Activated CD8-positive, alpha-beta memory T cell treated with anti-CD3 and anti-CD28 coated beads, Interleukin-2, amount 50 U/mL, for 1 hour (primary cell): ENCODE data around the gene LPGAT1.

ENCODE experiments used
- DNase-seq: peaks from one replicate; pipeline ENCODE4 v3.0.0-alpha.2; 2020; ENCODE audit errors: extremely low read depth

LPGAT1 gene

GRCh38 chr1:211828584-211829342 lies 1.8 kb downstream of the LPGAT1 start:
- no peak for DNase-seq

- DNase-seq = no peak
Observed at GRCh38 chr1:211827051-211827450, 3.5 kb downstream of the LPGAT1 start.

GRCh38 chr1:211825980-211826379 lies 4.6 kb downstream of the LPGAT1 start:
- DNase-seq = no peak

GRCh38 chr1:211822677-211823407 lies 7.7 kb downstream of the LPGAT1 start:
- no peak for DNase-seq

GRCh38 chr1:211816586-211816985 lies 14.0 kb downstream of the LPGAT1 start:
- DNase-seq = no peak

- no peak for DNase-seq
Observed at GRCh38 chr1:211814313-211814712, 16.2 kb downstream of the LPGAT1 start.

- no peak for DNase-seq
Observed at GRCh38 chr1:211813590-211813989, 17.0 kb downstream of the LPGAT1 start.

GRCh38 chr1:211812584-211812983 lies 18.0 kb downstream of the LPGAT1 start:
- no peak for DNase-seq

GRCh38 chr1:211811848-211812247 lies 18.7 kb downstream of the LPGAT1 start:
- no peak for DNase-seq

GRCh38 chr1:211811126-211811525 lies 19.4 kb downstream of the LPGAT1 start:
- no peak for DNase-seq

- DNase-seq = no peak
Observed at GRCh38 chr1:211808475-211808874, 22.1 kb downstream of the LPGAT1 start.

GRCh38 chr1:211804915-211805314 lies 25.6 kb downstream of the LPGAT1 start:
- no peak for DNase-seq

GRCh38 chr1:211800925-211801607 lies 29.5 kb downstream of the LPGAT1 start:
- no peak for DNase-seq

GRCh38 chr1:211797994-211798393 lies 32.6 kb downstream of the LPGAT1 start:
- no peak for DNase-seq

GRCh38 chr1:211791979-211792378 lies 38.6 kb downstream of the LPGAT1 start:
- no peak for DNase-seq

GRCh38 chr1:211789641-211790464 lies 40.7 kb downstream of the LPGAT1 start:
- no peak for DNase-seq

GRCh38 chr1:211788626-211789025 lies 41.9 kb downstream of the LPGAT1 start:
- no peak for DNase-seq

- DNase-seq = no peak
Observed at GRCh38 chr1:211783897-211784296, 46.7 kb downstream of the LPGAT1 start.

GRCh38 chr1:211783266-211783665 lies 47.3 kb downstream of the LPGAT1 start:
- DNase-seq = no peak

GRCh38 chr1:211781260-211781659 lies 49.3 kb downstream of the LPGAT1 start:
- no peak for DNase-seq

- no peak for DNase-seq
Observed at GRCh38 chr1:211775170-211775569, 55.4 kb downstream of the LPGAT1 start.

- DNase-seq = no peak
Observed at GRCh38 chr1:211764701-211765100, 65.9 kb downstream of the LPGAT1 start.
